SK-N-SH (cell line): Measurements from ENCODE around the gene LDHAL6A. TPM values are rescaled to one million over a fixed set of nuclear protein-coding genes. Genes with fewer than 3 reads are reported as not detected.

Source experiments
- CTCF ChIA-PET: fragments of 300-600, 350-600 bp; formaldehyde crosslinking; extraction: SDS; loops from one replicate; lab custom pipeline; 2021; lab: Yijun Ruan, JAX
- POLR2A ChIA-PET: fragments of 350-600 bp; sonication (Branson Sonifier 250); formaldehyde crosslinking; extraction: SDS; loops from one replicate; lab custom pipeline; 2020; ENCODE audit warnings: antibody characterized with exemption, inconsistent platforms; lab: Yijun Ruan, JAX
- DNase-seq: peaks from one replicate; pipeline ENCODE4 v3.0.0; 2012
- H2AFZ ChIP-seq: fragments of 200-600 bp; sonication (generic); 2 replicates; pipeline ENCODE4 v1.8.1; 2016; ENCODE audit warnings: antibody characterized with exemption, mild to moderate bottlenecking, low read depth
- H3F3A ChIP-seq: fragments of 200-600 bp; sonication (generic); replicated peaks from 2 replicates; pipeline ENCODE3; 2016; ENCODE audit warnings: antibody characterized with exemption, mild to moderate bottlenecking; ENCODE audit not compliant: insufficient read depth
- H3K27ac ChIP-seq, 2 experiments: fragments of 200-500 bp in 1 of 2; fragments of 200-600 bp in 1 of 2; sonication (Bioruptor generic) in 1 of 2; sonication (generic), shearing (Covaris generic) in 1 of 2; 2 replicates each; pipeline versions ENCODE4 v1.5.1 to v1.6.1; 2014 to 2016; ENCODE audit warnings: low read depth in 2 of 2, inconsistent platforms in 1 of 2, low read length in 1 of 2, mild to moderate bottlenecking in 1 of 2, mixed read lengths in 1 of 2
- H3K27me3 ChIP-seq: fragments of 200-600 bp; sonication (generic), shearing (Covaris generic); 2 replicates; pipeline ENCODE4 v1.6.1; 2016; ENCODE audit warnings: mixed run types; ENCODE audit not compliant: insufficient read depth
- H3K36me3 ChIP-seq, 2 experiments: fragments of 200-500 bp in 1 of 2; fragments of 200-600 bp in 1 of 2; sonication (Bioruptor generic) in 1 of 2; sonication (generic) in 1 of 2; replicated peaks in 1 of 2; 2 replicates each; pipeline versions ENCODE3 to v1.5.1; 2014 to 2016; ENCODE audit warnings: low read length in 1 of 2, mild to moderate bottlenecking in 1 of 2; ENCODE audit not compliant: insufficient read depth in 2 of 2, control insufficient read depth in 1 of 2
- H3K4me1 ChIP-seq, 2 experiments: fragments of 200-500 bp in 1 of 2; fragments of 200-600 bp in 1 of 2; sonication (Bioruptor generic) in 1 of 2; sonication (generic), shearing (Covaris generic) in 1 of 2; 2 replicates each; pipeline versions ENCODE4 v1.5.1 to v1.6.1; 2014 to 2016; ENCODE audit warnings: low read depth in 1 of 2, low read length in 1 of 2, mixed run types in 1 of 2; ENCODE audit not compliant: insufficient read depth in 2 of 2, control insufficient read depth in 1 of 2
- H3K4me2 ChIP-seq: fragments of 200-600 bp; sonication (generic), shearing (Covaris generic); 2 replicates; pipeline ENCODE4 v1.6.1; 2017; ENCODE audit warnings: mixed run types
- H3K4me3 ChIP-seq, 2 experiments: fragments of 200-500 bp in 1 of 2; fragments of 200-600 bp in 1 of 2; sonication (Bioruptor generic) in 1 of 2; sonication (generic), shearing (Covaris generic) in 1 of 2; 2 replicates each; pipeline versions ENCODE4 v1.5.1 to v1.8.1; 2014 to 2016; ENCODE audit warnings: low read depth in 2 of 2, inconsistent platforms in 1 of 2, low read length in 1 of 2, mild to moderate bottlenecking in 1 of 2, mixed read lengths in 1 of 2, moderate library complexity in 1 of 2
- H3K79me2 ChIP-seq: fragments of 200-600 bp; sonication (generic); 2 replicates; pipeline ENCODE4 v1.8.1; 2017; ENCODE audit warnings: mild to moderate bottlenecking; ENCODE audit not compliant: insufficient read depth
- H3K9ac ChIP-seq: fragments of 200-600 bp; sonication (generic); 2 replicates; pipeline ENCODE4 v1.6.1; 2017; ENCODE audit warnings: mixed run types
- H3K9me2 ChIP-seq: fragments of 200-600 bp; sonication (generic); 2 replicates; pipeline ENCODE4 v1.6.1; 2017; ENCODE audit warnings: mixed run types
- H3K9me3 ChIP-seq: fragments of 200-600 bp; sonication (generic); 2 replicates; pipeline ENCODE4 v1.6.1; 2017; ENCODE audit warnings: mixed run types, mild to moderate bottlenecking, moderate library complexity
- H4K20me1 ChIP-seq: fragments of 200-600 bp; sonication (generic); 2 replicates; pipeline ENCODE4 v1.6.1; 2017; ENCODE audit warnings: mild to moderate bottlenecking, mixed run types; ENCODE audit not compliant: insufficient read depth
- CHD2 ChIP-seq: fragments of 150-350 bp; IDR thresholded peaks from 2 replicates; pipeline ENCODE4 v1.6.1; 2018; ENCODE audit warnings: low read length; ENCODE audit not compliant: partially characterized antibody
- EZH2phosphoT487 ChIP-seq: fragments of 200-600 bp; sonication (generic); IDR thresholded peaks from 2 replicates; pipeline ENCODE4 v1.6.1; 2017; ENCODE audit warnings: low read depth, mixed run types, mild to moderate bottlenecking, antibody characterized with exemption, moderate library complexity, borderline replicate concordance
- FOSL2 ChIP-seq: IDR thresholded peaks from 2 replicates; pipeline ENCODE4 v1.4.0; 2012; ENCODE audit warnings: low read depth, mild to moderate bottlenecking, moderate library complexity, borderline replicate concordance
- FOXM1 ChIP-seq: IDR thresholded peaks from 2 replicates; pipeline ENCODE4 v1.4.0; 2012; ENCODE audit warnings: low read depth, mild to moderate bottlenecking
- MXI1 ChIP-seq: IDR thresholded peaks from 2 replicates; pipeline ENCODE4 v1.6.1; 2012; ENCODE audit warnings: mild to moderate bottlenecking, low read depth, low read length, improper control_type of control experiment
- NFIC ChIP-seq: IDR thresholded peaks from 2 replicates; pipeline ENCODE4 v1.4.0; 2012; ENCODE audit warnings: borderline replicate concordance
- NRF1 ChIP-seq: IDR thresholded peaks from 2 replicates; pipeline ENCODE4 v1.6.1; 2012; ENCODE audit warnings: low read depth, mild to moderate bottlenecking, low read length
- RAD21 ChIP-seq: IDR thresholded peaks from 2 replicates; pipeline ENCODE4 v1.6.1; 2012; ENCODE audit warnings: mild to moderate bottlenecking, low read length
- RCOR1 ChIP-seq: fragments of 150-350 bp; IDR thresholded peaks from 2 replicates; pipeline ENCODE4 v1.6.1; 2017; ENCODE audit warnings: antibody characterized with exemption, low read length
- SIN3A ChIP-seq: IDR thresholded peaks from 2 replicates; pipeline ENCODE4 v1.6.1; 2012; ENCODE audit warnings: low read depth, mild to moderate bottlenecking, low read length, moderate library complexity, borderline replicate concordance
- SMC3 ChIP-seq: IDR thresholded peaks from 2 replicates; pipeline ENCODE4 v1.6.1; 2012; ENCODE audit warnings: low read depth, low read length, improper control_type of control experiment
- TAF1 ChIP-seq: IDR thresholded peaks from 2 replicates; pipeline ENCODE4 v1.6.1; 2012; ENCODE audit warnings: low read depth, mild to moderate bottlenecking, low read length, moderate library complexity, borderline replicate concordance
- TCF12 ChIP-seq: IDR thresholded peaks from 2 replicates; pipeline ENCODE4 v1.4.0; 2012
- TEAD4 ChIP-seq: IDR thresholded peaks from 2 replicates; pipeline ENCODE4 v1.4.0; 2012; ENCODE audit warnings: mild to moderate bottlenecking, borderline replicate concordance; ENCODE audit not compliant: insufficient read depth
- YY1 ChIP-seq: IDR thresholded peaks from 2 replicates; pipeline ENCODE4 v1.4.0; 2012; ENCODE audit warnings: low read depth, mild to moderate bottlenecking
- WGBS: methylation state at CpG from one replicate; pipeline ENCODE4 v1.1.6; 2017; ENCODE audit warnings: low lambda C conversion rate; 5-methylcytosine and 5-hydroxymethylcytosine counted together
- polyA plus RNA-seq, 3 experiments: library from polyadenylated mRNA; depleted of rRNA; stranded (reverse); fragments of >200 nt; gene quantifications; 2 replicates each; pipeline ENCODE4 v1.2.3, GENCODE V29; 2012
- TF ChIP-seq, protein P1 (sequence below): IDR thresholded peaks from 2 replicates; pipeline ENCODE4 v1.4.0; 2012; ENCODE audit warnings: low read depth
- TF ChIP-seq, protein P2 (sequence below): IDR thresholded peaks from 2 replicates; pipeline ENCODE4 v1.4.0; 2012; ENCODE audit warnings: low read depth, borderline replicate concordance
- TF ChIP-seq, protein P3 (sequence below): fragments of 150-350 bp; IDR thresholded peaks from 2 replicates; pipeline ENCODE4 v1.6.1; 2017; ENCODE audit warnings: antibody characterized with exemption, low read length, low read depth, borderline replicate concordance
- TF ChIP-seq, protein P4 (sequence below): fragments of 150-350 bp; IDR thresholded peaks from 2 replicates; pipeline ENCODE4 v1.6.1; 2016; ENCODE audit warnings: mild to moderate bottlenecking, low read depth, low read length
- TF ChIP-seq, protein P5 (sequence below): fragments of 200-600 bp; sonication (generic); IDR thresholded peaks from 2 replicates; pipeline ENCODE4 v1.6.1; 2017; ENCODE audit warnings: antibody characterized with exemption, mild to moderate bottlenecking, moderate library complexity

Gene LDHAL6A
- polyA plus RNA-seq, 1 of the 3 experiments (the other 2 are of a cell fraction) = not detected

DNA sequence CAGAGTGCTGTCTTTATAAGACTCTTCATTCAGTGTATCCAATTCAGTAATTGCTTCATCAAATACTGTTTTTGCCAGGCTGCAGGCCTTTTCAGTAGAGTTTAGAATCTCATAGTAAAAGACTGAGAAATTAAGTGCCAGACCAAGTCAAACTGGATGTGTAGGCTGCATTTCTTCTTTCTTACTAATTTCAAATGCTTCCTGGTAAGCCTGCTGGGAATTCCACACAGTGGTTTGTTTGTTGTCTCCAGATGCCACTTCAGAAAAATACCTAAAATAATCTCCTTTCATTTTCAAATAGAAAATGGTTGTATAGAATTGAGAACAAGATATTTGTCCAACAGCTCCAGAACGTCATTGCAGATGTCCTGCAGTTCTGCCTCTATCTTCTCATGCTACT is 34.7 kb downstream of the LDHAL6A start:
- H3K27ac ChIP-seq = no peak overlapping the region
- 0 out of 2 replicates have a peak, but pooled peaks cover 7% of the 10 kb centered on the region for H3K79me2 ChIP-seq
- H3K9me2 ChIP-seq = no peaks in the 10 kb centered on the region
- POLR2A ChIA-PET = no interaction called here
- no peaks in the 10 kb centered on the region for H3K27me3 ChIP-seq
- H2AFZ ChIP-seq = no peak overlapping the region
- H3F3A ChIP-seq = peaks cover 9% of the 10 kb centered on the region
- 80% methylated on average over 1 of the region's 1 CpG for WGBS
- peaks cover 41 to 72% of the 10 kb centered on the region in 2 experiments for H3K36me3 ChIP-seq
- H4K20me1 ChIP-seq = no peaks in the 10 kb centered on the region; the same call in 1 of the 2 replicates
- peaks cover 0 to 11% of the 10 kb centered on the region in 2 experiments; a peak in 2 of 4 replicates for H3K4me1 ChIP-seq
- H3K4me2 ChIP-seq = no peak overlapping the region
- DNase-seq = no peak
- H3K9ac ChIP-seq = no peak overlapping the region
- no peaks in the 10 kb centered on the region for H3K9me3 ChIP-seq
- CTCF ChIA-PET = no interaction called here
- TF ChIP-seq, protein P1, sequence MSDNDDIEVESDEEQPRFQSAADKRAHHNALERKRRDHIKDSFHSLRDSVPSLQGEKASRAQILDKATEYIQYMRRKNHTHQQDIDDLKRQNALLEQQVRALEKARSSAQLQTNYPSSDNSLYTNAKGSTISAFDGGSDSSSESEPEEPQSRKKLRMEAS = no peak
- TF ChIP-seq RCOR1 = no peak
- TF ChIP-seq, protein P2, sequence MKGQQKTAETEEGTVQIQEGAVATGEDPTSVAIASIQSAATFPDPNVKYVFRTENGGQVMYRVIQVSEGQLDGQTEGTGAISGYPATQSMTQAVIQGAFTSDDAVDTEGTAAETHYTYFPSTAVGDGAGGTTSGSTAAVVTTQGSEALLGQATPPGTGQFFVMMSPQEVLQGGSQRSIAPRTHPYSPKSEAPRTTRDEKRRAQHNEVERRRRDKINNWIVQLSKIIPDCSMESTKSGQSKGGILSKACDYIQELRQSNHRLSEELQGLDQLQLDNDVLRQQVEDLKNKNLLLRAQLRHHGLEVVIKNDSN = no peak
- no peak for TF ChIP-seq NFIC
- no peak for TF ChIP-seq MXI1
- TF ChIP-seq SIN3A = no peak
- no peak for TF ChIP-seq SMC3
- no peak for TF ChIP-seq TAF1
- no peak for TF ChIP-seq FOXM1
- TF ChIP-seq EZH2phosphoT487 = no peak
- TF ChIP-seq RAD21 = no peak
- TF ChIP-seq YY1 = no peak
- TF ChIP-seq CHD2 = no peak
- TF ChIP-seq, protein P3, sequence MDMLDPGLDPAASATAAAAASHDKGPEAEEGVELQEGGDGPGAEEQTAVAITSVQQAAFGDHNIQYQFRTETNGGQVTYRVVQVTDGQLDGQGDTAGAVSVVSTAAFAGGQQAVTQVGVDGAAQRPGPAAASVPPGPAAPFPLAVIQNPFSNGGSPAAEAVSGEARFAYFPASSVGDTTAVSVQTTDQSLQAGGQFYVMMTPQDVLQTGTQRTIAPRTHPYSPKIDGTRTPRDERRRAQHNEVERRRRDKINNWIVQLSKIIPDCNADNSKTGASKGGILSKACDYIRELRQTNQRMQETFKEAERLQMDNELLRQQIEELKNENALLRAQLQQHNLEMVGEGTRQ = no peak
- no peak for TF ChIP-seq NRF1
- TF ChIP-seq, protein P4, sequence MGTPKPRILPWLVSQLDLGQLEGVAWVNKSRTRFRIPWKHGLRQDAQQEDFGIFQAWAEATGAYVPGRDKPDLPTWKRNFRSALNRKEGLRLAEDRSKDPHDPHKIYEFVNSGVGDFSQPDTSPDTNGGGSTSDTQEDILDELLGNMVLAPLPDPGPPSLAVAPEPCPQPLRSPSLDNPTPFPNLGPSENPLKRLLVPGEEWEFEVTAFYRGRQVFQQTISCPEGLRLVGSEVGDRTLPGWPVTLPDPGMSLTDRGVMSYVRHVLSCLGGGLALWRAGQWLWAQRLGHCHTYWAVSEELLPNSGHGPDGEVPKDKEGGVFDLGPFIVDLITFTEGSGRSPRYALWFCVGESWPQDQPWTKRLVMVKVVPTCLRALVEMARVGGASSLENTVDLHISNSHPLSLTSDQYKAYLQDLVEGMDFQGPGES = no peak
- TF ChIP-seq TEAD4 = no peak
- TF ChIP-seq FOSL2 = no peak
- TF ChIP-seq, protein P5, sequence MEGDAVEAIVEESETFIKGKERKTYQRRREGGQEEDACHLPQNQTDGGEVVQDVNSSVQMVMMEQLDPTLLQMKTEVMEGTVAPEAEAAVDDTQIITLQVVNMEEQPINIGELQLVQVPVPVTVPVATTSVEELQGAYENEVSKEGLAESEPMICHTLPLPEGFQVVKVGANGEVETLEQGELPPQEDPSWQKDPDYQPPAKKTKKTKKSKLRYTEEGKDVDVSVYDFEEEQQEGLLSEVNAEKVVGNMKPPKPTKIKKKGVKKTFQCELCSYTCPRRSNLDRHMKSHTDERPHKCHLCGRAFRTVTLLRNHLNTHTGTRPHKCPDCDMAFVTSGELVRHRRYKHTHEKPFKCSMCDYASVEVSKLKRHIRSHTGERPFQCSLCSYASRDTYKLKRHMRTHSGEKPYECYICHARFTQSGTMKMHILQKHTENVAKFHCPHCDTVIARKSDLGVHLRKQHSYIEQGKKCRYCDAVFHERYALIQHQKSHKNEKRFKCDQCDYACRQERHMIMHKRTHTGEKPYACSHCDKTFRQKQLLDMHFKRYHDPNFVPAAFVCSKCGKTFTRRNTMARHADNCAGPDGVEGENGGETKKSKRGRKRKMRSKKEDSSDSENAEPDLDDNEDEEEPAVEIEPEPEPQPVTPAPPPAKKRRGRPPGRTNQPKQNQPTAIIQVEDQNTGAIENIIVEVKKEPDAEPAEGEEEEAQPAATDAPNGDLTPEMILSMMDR = no peak
- no peak for TF ChIP-seq TCF12
- H3K4me3 ChIP-seq = no peak overlapping the region
